LHCN-M2 (cell line): ENCODE results near the gene MPND. TPM values are rescaled to one million over a fixed set of nuclear protein-coding genes. Genes with fewer than 3 reads are reported as not detected.

Experiments used
- DNase-seq: peaks from one replicate; pipeline ENCODE4 v3.0.0-alpha.2; 2012; ENCODE audit warnings: low read depth
- total RNA-seq: library from RNA; depleted of rRNA; stranded (reverse); fragments of >200 nt; gene quantifications from 2 replicates; pipeline ENCODE4 v1.2.3, GENCODE V29; 2014; rRNA removed

The MPND gene
- total RNA-seq, 1 experiment from 2014 or later = 5.1 TPM

DNA sequence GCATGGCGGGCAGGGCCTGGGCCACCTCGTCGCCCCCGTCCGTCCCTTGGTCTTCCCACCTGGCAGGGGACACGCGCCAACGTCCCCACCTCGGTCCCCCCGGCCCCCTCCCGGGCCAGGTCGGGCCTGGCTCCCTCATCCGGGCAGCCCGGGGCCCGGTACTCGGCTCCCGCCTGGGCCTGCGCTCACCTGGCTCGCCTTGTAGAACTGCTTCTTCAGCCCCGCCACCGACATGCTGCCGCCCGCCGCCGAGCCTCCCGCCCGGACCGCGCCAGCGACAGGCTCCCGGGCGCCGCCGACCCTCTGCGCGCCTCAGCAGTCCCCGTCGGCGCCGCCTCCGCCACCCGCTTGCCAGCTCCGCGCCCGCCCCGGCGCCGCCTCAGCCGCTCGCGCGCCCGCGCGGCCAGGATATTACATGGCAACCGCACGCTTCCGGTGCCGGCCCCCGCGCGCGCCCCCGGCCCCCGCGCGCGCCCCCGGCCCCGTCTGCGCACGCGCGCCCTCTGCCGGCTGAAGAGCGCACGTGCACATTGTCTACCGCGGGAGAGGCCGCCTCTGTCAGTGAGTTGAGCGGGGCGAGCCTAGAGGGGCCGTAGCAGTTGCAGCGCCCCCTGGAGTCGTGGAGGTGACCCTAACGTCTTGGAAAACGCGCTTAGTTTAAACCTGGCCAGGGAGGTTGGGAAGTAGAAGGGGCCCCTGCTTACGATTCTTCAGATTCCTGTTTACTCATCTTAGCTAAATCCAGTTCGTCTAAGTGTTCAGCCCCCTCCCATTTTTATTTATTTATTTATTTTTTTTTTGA is 57.0 kb downstream of the MPND start, which contains the start of gene SH3GL1:
Gene SH3GL1 (minus strand): TSS at position 413 of the 802 bp plus-strand sequence. CDS start 179 bp downstream, at position 234.
- peak; percentile 80 for DNase-seq

GRCh38 chr19:4401769-4402170 is 58.4 kb downstream of the MPND start:
- no peak for DNase-seq

GRCh38 chr19:4402171-4403004 is 59.0 kb downstream of the MPND start, which contains the start of gene CHAF1A:
CHAF1A (plus strand) TSS chr19:4402640; CDS start chr19:4402763, 123 bp downstream.
- peak; percentile 100 for DNase-seq

DNA sequence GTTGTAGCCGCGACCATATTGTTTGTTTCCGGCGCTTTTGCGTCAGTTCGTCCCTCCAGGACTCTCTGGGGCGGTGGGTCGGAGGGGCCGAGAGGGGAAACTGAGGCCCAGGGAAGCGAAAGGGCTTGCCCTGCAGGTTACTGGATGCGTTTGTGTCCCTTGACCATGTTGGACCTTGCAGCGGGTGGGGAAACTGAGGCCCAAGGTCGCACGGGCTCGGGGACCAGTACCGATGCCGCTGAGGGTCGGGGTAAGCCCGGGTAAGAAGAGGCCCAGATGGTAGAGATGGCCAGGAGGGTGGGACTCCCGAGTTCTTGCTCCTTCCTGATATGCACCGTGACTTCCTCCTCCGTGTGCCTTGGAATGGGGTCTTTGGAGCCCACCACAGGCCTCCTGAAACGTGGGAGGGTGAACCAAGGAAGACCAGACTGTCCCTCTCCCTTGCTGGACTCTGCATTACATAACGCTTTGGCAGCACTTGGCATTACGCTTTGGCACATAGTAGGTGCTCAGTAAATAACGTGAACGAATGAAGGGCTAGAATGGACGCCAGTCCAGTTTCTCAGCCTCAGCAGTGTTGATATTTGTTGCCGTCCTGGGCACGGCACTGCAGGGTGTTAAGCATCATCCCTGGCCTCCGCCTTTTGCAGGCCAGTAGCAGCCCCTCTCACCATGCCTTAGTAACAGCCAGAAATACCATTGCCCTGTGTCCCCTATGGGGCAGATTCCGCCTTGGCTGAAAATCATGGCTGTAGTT is 59.8 kb downstream of the MPND start:
- no peak for DNase-seq

DNA sequence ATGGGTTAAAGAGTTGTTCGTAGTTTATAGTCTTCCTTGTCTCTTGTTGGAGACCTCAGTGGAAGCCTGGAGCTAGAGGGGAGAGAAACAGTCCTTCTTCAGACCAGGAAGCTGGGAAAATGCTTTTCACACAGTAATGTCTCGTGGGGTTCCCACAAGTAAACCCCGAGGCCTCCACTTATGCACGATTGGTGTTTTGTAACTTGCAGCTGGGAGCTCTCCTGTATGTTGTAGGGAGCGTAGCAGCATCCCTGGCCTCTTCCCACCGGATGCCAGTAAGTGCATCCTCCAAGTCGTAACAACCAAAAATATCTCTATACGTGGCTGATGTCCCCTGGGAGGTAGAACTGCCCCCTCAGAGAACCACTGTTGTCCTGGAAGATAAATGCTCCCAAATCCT is 62.6 kb downstream of the MPND start:
- DNase-seq = no peak

DNA sequence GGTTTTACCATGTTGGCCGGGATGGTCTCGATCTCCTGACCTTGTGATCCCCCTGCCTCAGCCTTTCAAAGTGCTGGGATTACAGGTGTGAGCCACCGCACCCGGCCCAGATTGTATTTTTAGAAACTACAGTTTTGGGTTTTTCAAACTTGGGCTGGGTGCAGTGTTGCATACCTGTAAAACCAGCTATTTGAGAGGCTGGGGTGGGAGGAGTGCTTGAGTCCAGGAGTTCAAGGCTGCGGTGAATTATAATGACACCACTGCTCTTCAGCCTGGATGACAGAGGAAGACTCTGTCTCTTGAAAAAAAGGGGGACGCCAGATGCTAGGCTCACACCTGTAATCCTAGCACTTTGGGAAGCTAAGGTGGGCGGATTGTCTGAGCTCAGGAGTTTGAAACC is 63.3 kb downstream of the MPND start:
- DNase-seq = no peak

- no peak for DNase-seq
Measured at GRCh38 chr19:4409123-4409933, 66.0 kb downstream of the MPND start.

Other genes starting within 250 kb of the MPND start
- 178 and 191 TPM in 2 replicates for gene MAP2K2, start 219.4 kb upstream of the MPND start, total RNA-seq
- gene CREB3L3, start 189.9 kb upstream of the MPND start, total RNA-seq = not detected in 2 replicates
- gene SIRT6, start 161.0 kb upstream of the MPND start, total RNA-seq = 17.0 and 31.1 TPM in 2 replicates
- gene ANKRD24, start 160.9 kb upstream of the MPND start, total RNA-seq = 0.13 and 0.17 TPM in 2 replicates
- gene EBI3, start 114.0 kb upstream of the MPND start, total RNA-seq = 0.11 TPM in 1 of 2 replicates, not detected in the other
- gene YJU2, start 96.5 kb upstream of the MPND start, total RNA-seq = 16.8 and 24.2 TPM in 2 replicates
- gene SHD, start 64.3 kb upstream of the MPND start, total RNA-seq = 39.4 and 122 TPM in 2 replicates
- gene TMIGD2, start 41.2 kb upstream of the MPND start, total RNA-seq = not detected in 2 replicates
- 11.7 and 13.8 TPM in 2 replicates for gene FSD1, start 39.0 kb upstream of the MPND start, total RNA-seq
- 1.1 and 2.9 TPM in 2 replicates for gene STAP2, start 4.7 kb upstream of the MPND start, total RNA-seq
- 208 and 261 TPM in 2 replicates for gene SH3GL1, start 57.0 kb downstream of the MPND start, total RNA-seq
- 36.5 and 51.9 TPM in 2 replicates for gene CHAF1A, start 59.1 kb downstream of the MPND start, total RNA-seq
- 71.9 and 85.3 TPM in 2 replicates for gene UBXN6, start 114.2 kb downstream of the MPND start, total RNA-seq
- 65.9 and 67.3 TPM in 2 replicates for gene HDGFL2, start 128.7 kb downstream of the MPND start, total RNA-seq
- gene PLIN4, start 174.9 kb downstream of the MPND start, total RNA-seq = under 0.01 TPM in 1 of 2 replicates, not detected in the other
- 0.06 TPM in 1 of 2 replicates, not detected in the other for gene PLIN5, start 191.7 kb downstream of the MPND start, total RNA-seq
- gene LRG1, start 196.5 kb downstream of the MPND start, total RNA-seq = 0.13 TPM in 1 of 2 replicates, not detected in the other
- gene SEMA6B, start 216.1 kb downstream of the MPND start, total RNA-seq = 9.7 and 30.7 TPM in 2 replicates